Measurements from ENCODE around the gene CLDN19.

The CLDN19 gene

DNA sequence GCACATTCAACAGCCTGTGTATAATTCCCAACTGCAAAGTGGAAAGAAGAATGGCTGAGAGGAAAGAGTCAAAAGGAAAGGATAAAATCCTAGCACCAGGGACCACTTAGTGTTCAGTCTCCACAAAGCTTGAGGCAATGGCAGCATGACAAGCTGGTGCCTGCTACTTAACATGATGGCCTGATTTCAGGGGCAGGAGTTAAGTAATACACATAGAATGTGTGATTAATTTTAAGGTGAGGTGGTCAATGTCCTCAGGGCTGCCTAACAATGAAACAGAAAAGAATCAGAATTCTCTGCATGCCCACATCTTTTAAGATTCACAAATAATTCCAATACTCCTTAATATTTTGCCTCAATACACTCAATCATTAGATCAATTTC lies 17.8 kb upstream of the CLDN19 start:
- TF ChIP-seq, protein P1, sequence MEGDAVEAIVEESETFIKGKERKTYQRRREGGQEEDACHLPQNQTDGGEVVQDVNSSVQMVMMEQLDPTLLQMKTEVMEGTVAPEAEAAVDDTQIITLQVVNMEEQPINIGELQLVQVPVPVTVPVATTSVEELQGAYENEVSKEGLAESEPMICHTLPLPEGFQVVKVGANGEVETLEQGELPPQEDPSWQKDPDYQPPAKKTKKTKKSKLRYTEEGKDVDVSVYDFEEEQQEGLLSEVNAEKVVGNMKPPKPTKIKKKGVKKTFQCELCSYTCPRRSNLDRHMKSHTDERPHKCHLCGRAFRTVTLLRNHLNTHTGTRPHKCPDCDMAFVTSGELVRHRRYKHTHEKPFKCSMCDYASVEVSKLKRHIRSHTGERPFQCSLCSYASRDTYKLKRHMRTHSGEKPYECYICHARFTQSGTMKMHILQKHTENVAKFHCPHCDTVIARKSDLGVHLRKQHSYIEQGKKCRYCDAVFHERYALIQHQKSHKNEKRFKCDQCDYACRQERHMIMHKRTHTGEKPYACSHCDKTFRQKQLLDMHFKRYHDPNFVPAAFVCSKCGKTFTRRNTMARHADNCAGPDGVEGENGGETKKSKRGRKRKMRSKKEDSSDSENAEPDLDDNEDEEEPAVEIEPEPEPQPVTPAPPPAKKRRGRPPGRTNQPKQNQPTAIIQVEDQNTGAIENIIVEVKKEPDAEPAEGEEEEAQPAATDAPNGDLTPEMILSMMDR (IDR thresholded peaks at IDR 0.05) = no peak

GRCh38 chr1:42756956-42757891 lies 17.2 kb upstream of the CLDN19 start:
- TF ChIP-seq, protein P1 (IDR thresholded peaks at IDR 0.05) = peak; percentile 78

DNA sequence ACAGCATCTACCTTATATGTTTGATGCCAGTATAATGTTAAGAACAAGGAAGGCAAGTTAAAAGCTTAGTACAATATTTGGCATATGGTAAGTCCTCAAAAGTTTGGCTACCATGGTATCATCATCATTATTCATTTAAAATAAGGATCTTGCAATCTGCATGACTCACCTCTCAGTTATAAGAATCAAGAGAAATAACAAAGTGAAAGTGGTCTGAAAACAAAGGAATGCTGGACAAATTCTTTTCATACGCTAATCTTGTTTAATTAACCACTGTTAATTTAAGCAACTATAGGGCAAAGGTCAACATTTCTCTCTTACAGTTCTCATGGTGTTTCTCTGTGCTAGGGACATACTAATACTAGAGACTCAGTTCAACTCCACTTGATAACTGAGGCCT lies 13.0 kb upstream of the CLDN19 start:
- TF ChIP-seq, protein P1 (IDR thresholded peaks at IDR 0.05) = no peak

GRCh38 chr1:42752284-42752683 lies 12.2 kb upstream of the CLDN19 start:
- TF ChIP-seq, protein P1 (IDR thresholded peaks at IDR 0.05) = no peak

GRCh38 chr1:42750041-42750440 lies 10.0 kb upstream of the CLDN19 start:
- TF ChIP-seq, protein P1 (IDR thresholded peaks at IDR 0.05) = no peak

DNA sequence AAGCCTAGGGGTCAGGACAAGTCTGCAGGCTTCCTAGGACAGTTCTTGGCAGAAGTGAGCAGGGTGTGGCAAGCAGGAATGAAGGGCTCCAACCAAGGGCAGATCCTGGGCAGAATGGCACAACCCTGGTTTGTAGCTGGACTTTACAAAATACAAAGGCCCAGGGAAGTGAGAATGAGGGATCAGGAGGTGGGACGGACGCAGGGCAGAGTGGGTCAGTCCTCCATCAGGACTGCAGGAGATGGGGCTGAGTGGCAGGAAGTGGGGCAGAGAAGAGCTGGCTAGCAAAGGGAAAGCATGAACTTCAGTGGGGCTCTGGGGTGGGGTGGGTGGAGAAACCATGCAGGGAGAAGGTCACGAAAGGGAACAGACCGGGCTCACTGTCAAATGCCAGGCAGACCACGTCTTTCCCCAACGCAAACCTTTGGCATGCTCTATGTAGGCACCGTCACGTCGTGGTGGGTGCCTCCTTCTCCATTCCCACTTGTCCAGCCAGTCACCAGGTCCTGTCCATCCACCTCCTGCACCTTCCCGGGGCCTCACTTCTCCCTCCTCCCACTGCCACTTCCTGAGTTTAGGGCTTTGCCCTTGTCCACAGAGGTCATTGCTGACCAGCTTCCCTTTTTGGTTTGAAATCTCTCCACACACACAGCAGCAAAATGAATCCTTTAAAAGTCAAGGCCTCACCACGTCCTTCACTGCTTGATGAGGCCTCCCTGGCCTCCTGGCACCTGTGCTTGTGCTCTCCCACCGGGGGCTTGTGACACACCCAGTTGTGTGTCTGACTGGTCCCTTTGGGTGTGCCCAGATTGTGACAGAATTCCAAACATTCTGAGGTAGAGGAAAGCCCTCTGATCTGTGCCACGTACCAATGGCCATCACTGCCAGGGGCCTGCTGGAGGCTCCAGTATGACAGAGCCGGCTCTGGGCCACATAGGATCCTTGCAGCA lies 8.7 kb upstream of the CLDN19 start:
- TF ChIP-seq, protein P1 (IDR thresholded peaks at IDR 0.05) = no peak

GRCh38 chr1:42748021-42748420 lies 8.0 kb upstream of the CLDN19 start:
- TF ChIP-seq, protein P1 (IDR thresholded peaks at IDR 0.05) = no peak

Measured in LNCAP (cell line).